ENCODE results near the gene DYNLT1. TPM values are rescaled to one million over a fixed set of nuclear protein-coding genes. Genes with fewer than 3 reads are reported as not detected.
A peak's percentile ranks its signal among the peaks of the same experiment; 100 is the strongest.

Gene DYNLT1
- total and polyA plus RNA-seq, 4 experiments from 2014 or later, result 78.8 to 105 (median 92.1) TPM

- Histone ChIP-seq H3K4me1 (ENCODE audit: insufficient read depth, low read length) (peaks cover 10% of the 10 kb centered on the region), H3K27ac (ENCODE audit: low read depth, low read length) (no peak overlapping the region), H3K4me3 (ENCODE audit: low read length in 2 of 2) (no peak overlapping the region), H3K27me3 (ENCODE audit: insufficient read depth, low read length) (no peaks in the 10 kb centered on the region), H3K9me3 (ENCODE audit: control insufficient read depth in 1 of 2, low read length in 2 of 2) (no peaks in the 10 kb centered on the region), H3K36me3 (ENCODE audit: insufficient read depth, low read length) (peaks cover 25% of the 10 kb centered on the region)
- CTCF ChIA-PET (ENCODE audit: partially characterized antibody), result interaction anchor here (1.5 kb wide), 1 partner anchor 26 kb away, joined by 4 read pairs; no protein-coding TSS in a partner anchor
- H3K9me3 Mint-ChIP-seq, result peaks cover 0 to 4% (median 0%) of the 10 kb centered on the region in 8 donors
- no peak for DNase-seq
- POLR2A ChIA-PET (ENCODE audit: partially characterized antibody), result no interaction called here
- intact Hi-C loops (cut with micrococcal nuclease), result no loop called here
- H3K36me3 Mint-ChIP-seq, result peaks cover 58 to 75% of the 10 kb centered on the region in 2 donors
- H3K27ac Mint-ChIP-seq, result peak overlapping the region in 2 of 7 donors; percentile 17 to 38
- no peaks in the 10 kb centered on the region for H3K27me3 Mint-ChIP-seq
- no peak overlapping the region for H3K4me3 Mint-ChIP-seq
- H3K4me1 Mint-ChIP-seq, result peaks cover 10 to 14% (median 12%) of the 10 kb centered on the region in 4 donors
These were observed 20.8 kb upstream of the DYNLT1 start for GRCh38 chr6:158665332-158665731.

DNA sequence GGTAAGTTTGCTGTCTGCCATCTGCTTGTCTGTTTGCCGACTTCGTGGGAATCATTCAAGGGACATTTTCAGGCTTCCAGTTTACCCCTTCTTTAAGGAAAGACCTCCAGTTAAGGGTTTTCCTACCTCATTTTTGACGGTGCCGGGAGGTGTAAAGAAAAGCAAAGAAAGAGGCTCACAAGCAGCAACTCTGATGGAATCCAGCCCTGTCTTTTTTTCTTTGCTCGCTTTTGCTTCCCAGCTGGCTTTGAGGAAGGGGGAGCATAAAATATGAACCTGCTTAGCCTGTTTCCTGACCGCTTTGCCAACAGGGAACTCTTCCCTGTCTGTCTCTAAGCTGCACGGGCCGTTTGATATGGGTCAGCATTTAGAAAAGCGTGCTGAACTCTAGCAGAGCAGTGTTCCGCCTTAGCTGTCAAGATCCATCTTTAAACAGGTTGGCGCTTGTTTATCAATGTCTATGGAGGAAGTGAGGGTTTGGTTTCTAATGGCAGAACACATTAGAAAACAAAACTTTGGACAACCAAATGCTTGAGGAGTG lies 19.2 kb upstream of the DYNLT1 start:
- H3K9me3 Mint-ChIP-seq, result peaks cover 0 to 4% (median 0%) of the 10 kb centered on the region in 8 donors
- peaks cover 25% of the 10 kb centered on the region for H3K36me3 ChIP-seq (ENCODE audit: insufficient read depth, low read length)
- ChIA-PET POLR2A (ENCODE audit: partially characterized antibody) (interaction anchor here (0.6 to 2.5 kb wide), 4 partner anchors 20 to 78 kb away, joined by 3 to 10 read pairs (median 3); partner anchors contain the start of gene DYNLT1), CTCF (ENCODE audit: partially characterized antibody) (interaction anchor here (0.6 to 7.5 kb wide), 3 partner anchors 16 to 26 kb away, joined by 3 to 220 read pairs (median 110); partner anchors contain the start of genes DYNLT1 and SYTL3)
- no peaks in the 10 kb centered on the region for H3K9me3 ChIP-seq (ENCODE audit: control insufficient read depth in 1 of 2, low read length in 2 of 2)
- intact Hi-C loops (cut with micrococcal nuclease), result no loop called here
- peaks cover 16% of the 10 kb centered on the region for H3K4me1 ChIP-seq (ENCODE audit: insufficient read depth, low read length)
- H3K27me3 Mint-ChIP-seq, result no peaks in the 10 kb centered on the region
- H3K27ac Mint-ChIP-seq, result peak overlapping the region in 1 of 7 donors; percentile 30
- H3K4me3 ChIP-seq (ENCODE audit: low read length in 2 of 2), result no peak overlapping the region
- no peak overlapping the region for H3K27ac ChIP-seq (ENCODE audit: low read depth, low read length)
- DNase-seq, result no peak
- peaks cover 13 to 24% (median 17%) of the 10 kb centered on the region in 4 donors for H3K4me1 Mint-ChIP-seq
- peaks cover 51 to 66% of the 10 kb centered on the region in 2 donors for H3K36me3 Mint-ChIP-seq
- no peak overlapping the region for H3K4me3 Mint-ChIP-seq
- H3K27me3 ChIP-seq (ENCODE audit: insufficient read depth, low read length), result no peaks in the 10 kb centered on the region

DNA sequence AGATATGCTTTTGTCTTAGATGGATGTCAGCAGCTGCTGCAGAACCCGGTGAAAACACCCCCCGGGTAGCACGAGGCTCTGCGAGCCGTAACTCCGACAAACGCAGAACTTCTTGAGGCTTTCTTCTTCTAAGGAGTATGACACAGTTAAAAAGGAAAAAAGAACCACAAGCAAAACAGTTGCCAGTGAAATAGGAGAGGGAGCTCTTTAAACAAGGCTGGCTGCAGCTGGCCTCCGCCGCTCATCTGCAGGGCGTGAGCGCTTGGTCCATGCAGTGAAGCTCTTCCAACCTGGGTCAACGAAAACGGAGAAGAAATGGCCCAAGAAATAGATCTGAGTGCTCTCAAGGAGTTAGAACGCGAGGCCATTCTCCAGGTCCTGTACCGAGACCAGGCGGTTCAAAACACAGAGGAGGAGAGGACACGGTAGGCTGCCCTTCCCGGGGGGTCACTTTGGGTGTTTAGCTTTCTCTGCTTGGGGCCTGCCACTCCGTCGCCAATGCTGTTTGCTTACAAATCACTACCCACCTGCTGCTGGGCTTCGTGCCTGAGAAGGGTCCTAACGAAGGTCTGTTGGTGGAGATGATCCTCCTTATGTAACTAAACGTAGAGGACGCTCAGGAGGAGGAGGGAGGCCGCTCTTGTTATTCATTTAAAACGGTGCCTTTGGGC lies 18.5 kb upstream of the DYNLT1 start:
- intact Hi-C loops (cut with micrococcal nuclease), result no loop called here
- Mint-ChIP-seq H3K4me1 (peaks cover 11 to 21% (median 16%) of the 10 kb centered on the region in 4 donors), H3K4me3 (no peak overlapping the region), H3K27me3 (no peaks in the 10 kb centered on the region), H3K27ac (peak overlapping the region in 1 of 7 donors; percentile 27), H3K36me3 (peaks cover 47 to 63% of the 10 kb centered on the region in 2 donors), H3K9me3 (peaks cover 0 to 4% (median 0%) of the 10 kb centered on the region in 8 donors)
- DNase-seq, result no peak
- Histone ChIP-seq H3K27me3 (ENCODE audit: insufficient read depth, low read length) (no peaks in the 10 kb centered on the region), H3K4me3 (ENCODE audit: low read length in 2 of 2) (no peak overlapping the region), H3K36me3 (ENCODE audit: insufficient read depth, low read length) (peaks cover 25% of the 10 kb centered on the region), H3K9me3 (ENCODE audit: control insufficient read depth in 1 of 2, low read length in 2 of 2) (no peaks in the 10 kb centered on the region), H3K4me1 (ENCODE audit: insufficient read depth, low read length) (peaks cover 16% of the 10 kb centered on the region), H3K27ac (ENCODE audit: low read depth, low read length) (no peak overlapping the region)
- CTCF ChIA-PET (ENCODE audit: partially characterized antibody), result interaction anchor here (0.6 to 7.5 kb wide), 4 partner anchors 15 to 27 kb away, joined by 3 to 220 read pairs (median 57); partner anchors contain the start of genes DYNLT1 and SYTL3
- POLR2A ChIA-PET (ENCODE audit: partially characterized antibody), result interaction anchor here (0.7 to 2.5 kb wide), 3 partner anchors 19 to 28 kb away, joined by 3 to 10 read pairs (median 3); partner anchors contain the start of gene DYNLT1

- CTCF ChIA-PET (ENCODE audit: partially characterized antibody), result interaction anchor here (1.1 to 7.5 kb wide), 5 partner anchors 10 to 34 kb away, joined by 4 to 220 read pairs (median 8); partner anchors contain the start of genes DYNLT1 and SYTL3
- H3K4me1 Mint-ChIP-seq, result peaks cover 11 to 22% (median 16%) of the 10 kb centered on the region in 4 donors
- Histone ChIP-seq H3K9me3 (ENCODE audit: control insufficient read depth in 1 of 2, low read length in 2 of 2) (no peaks in the 10 kb centered on the region), H3K27me3 (ENCODE audit: insufficient read depth, low read length) (no peaks in the 10 kb centered on the region), H3K27ac (ENCODE audit: low read depth, low read length) (no peak overlapping the region), H3K4me1 (ENCODE audit: insufficient read depth, low read length) (peaks cover 16% of the 10 kb centered on the region), H3K4me3 (ENCODE audit: low read length in 2 of 2) (no peak overlapping the region), H3K36me3 (ENCODE audit: insufficient read depth, low read length) (peaks cover 25% of the 10 kb centered on the region)
- no peaks in the 10 kb centered on the region for H3K27me3 Mint-ChIP-seq
- H3K9me3 Mint-ChIP-seq, result peaks cover 0 to 4% (median 0%) of the 10 kb centered on the region in 8 donors
- intact Hi-C loops (cut with micrococcal nuclease), result no loop called here
- H3K4me3 Mint-ChIP-seq, result no peak overlapping the region
- H3K36me3 Mint-ChIP-seq, result peaks cover 45 to 60% of the 10 kb centered on the region in 2 donors
- DNase-seq, result no peak
- POLR2A ChIA-PET (ENCODE audit: partially characterized antibody), result interaction anchor here (0.6 to 4.3 kb wide), 5 partner anchors 18 to 191 kb away, joined by 3 to 34 read pairs (median 3); partner anchors contain the start of gene DYNLT1
- H3K27ac Mint-ChIP-seq, result no peak overlapping the region
These were observed 18.0 kb upstream of the DYNLT1 start for GRCh38 chr6:158662607-158662953.

GRCh38 chr6:158661156-158661685 lies 16.7 kb upstream of the DYNLT1 start:
- H3K9me3 Mint-ChIP-seq, result peaks cover 0 to 2% (median 0%) of the 10 kb centered on the region in 8 donors
- POLR2A ChIA-PET (ENCODE audit: partially characterized antibody), result interaction anchor here (0.8 to 4.3 kb wide), 6 partner anchors 8 to 30 kb away, joined by 3 to 34 read pairs (median 12); partner anchors contain the start of gene DYNLT1
- CTCF ChIA-PET (ENCODE audit: partially characterized antibody), result interaction anchor here (1.0 to 7.5 kb wide), 13 partner anchors 9 to 441 kb away, joined by 3 to 220 read pairs (median 7); partner anchors contain the start of genes DYNLT1 and SYTL3
- H3K27me3 ChIP-seq (ENCODE audit: insufficient read depth, low read length), result no peaks in the 10 kb centered on the region
- H3K9me3 ChIP-seq (ENCODE audit: control insufficient read depth in 1 of 2, low read length in 2 of 2), result no peaks in the 10 kb centered on the region
- H3K4me3 Mint-ChIP-seq, result no peak overlapping the region
- H3K36me3 ChIP-seq (ENCODE audit: insufficient read depth, low read length), result peaks cover 21% of the 10 kb centered on the region
- intact Hi-C loops (cut with micrococcal nuclease), result no loop called here
- H3K27me3 Mint-ChIP-seq, result no peaks in the 10 kb centered on the region
- H3K4me1 ChIP-seq (ENCODE audit: insufficient read depth, low read length), result peaks cover 20% of the 10 kb centered on the region
- H3K36me3 Mint-ChIP-seq, result peaks cover 32 to 46% of the 10 kb centered on the region in 2 donors
- no peak for DNase-seq
- H3K27ac Mint-ChIP-seq, result peak overlapping the region in 3 of 7 donors; percentile 72 to 93 (median 85)
- H3K27ac ChIP-seq (ENCODE audit: low read depth, low read length), result no peak overlapping the region
- H3K4me3 ChIP-seq (ENCODE audit: low read length in 2 of 2), result no peak overlapping the region
- H3K4me1 Mint-ChIP-seq, result peaks cover 11 to 36% (median 22%) of the 10 kb centered on the region in 4 donors

DNA sequence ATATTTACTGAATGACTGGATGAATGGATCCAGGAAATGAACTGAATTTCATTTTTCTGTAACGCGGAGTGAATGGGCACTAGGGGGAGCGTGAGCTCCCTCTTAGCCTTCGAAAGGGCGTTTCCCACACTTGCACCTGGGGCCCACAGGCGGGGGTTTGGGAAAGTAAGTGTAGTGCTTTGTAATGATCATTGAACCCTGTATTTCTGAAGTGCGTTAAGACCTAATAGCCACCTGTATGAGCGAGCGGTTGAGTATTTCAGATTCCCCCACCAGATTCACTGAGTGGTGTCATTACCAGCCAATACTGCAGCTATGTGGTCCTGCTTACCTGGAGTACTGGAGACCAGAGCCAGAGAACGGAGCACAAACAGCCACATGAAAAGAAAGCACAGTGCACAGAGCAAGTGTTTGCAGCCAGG lies 15.8 kb upstream of the DYNLT1 start:
- POLR2A ChIA-PET (ENCODE audit: partially characterized antibody), result interaction anchor here (0.7 to 4.3 kb wide), 9 partner anchors 10 to 1063 kb away, joined by 3 to 34 read pairs (median 5); partner anchors contain the start of genes DYNLT1, RSPH3 and SYTL3
- CTCF ChIA-PET (ENCODE audit: partially characterized antibody), result interaction anchor here (0.6 to 7.5 kb wide), 28 partner anchors 9 to 816 kb away, joined by 3 to 220 read pairs (median 4); partner anchors contain the start of genes DYNLT1, SYTL3 and TMEM181
- intact Hi-C loops (cut with micrococcal nuclease), result loop anchor here (1.0 kb wide), 3 partner anchors 27 to 312 kb away; no protein-coding TSS in a partner anchor
- Histone ChIP-seq H3K27ac (ENCODE audit: low read depth, low read length) (no peak overlapping the region), H3K27me3 (ENCODE audit: insufficient read depth, low read length) (no peaks in the 10 kb centered on the region), H3K36me3 (ENCODE audit: insufficient read depth, low read length) (peaks cover 16% of the 10 kb centered on the region), H3K4me3 (ENCODE audit: low read length in 2 of 2) (no peak overlapping the region), H3K4me1 (ENCODE audit: insufficient read depth, low read length) (peaks cover 28% of the 10 kb centered on the region), H3K9me3 (ENCODE audit: control insufficient read depth in 1 of 2, low read length in 2 of 2) (no peaks in the 10 kb centered on the region)
- H3K9me3 Mint-ChIP-seq, result peaks cover 0 to 2% (median 0%) of the 10 kb centered on the region in 8 donors
- peak; percentile 61 to 70 (median 67) for DNase-seq
- H3K27me3 Mint-ChIP-seq, result no peaks in the 10 kb centered on the region
- H3K36me3 Mint-ChIP-seq, result peaks cover 33 to 38% of the 10 kb centered on the region in 2 donors
- peaks cover 20 to 44% (median 30%) of the 10 kb centered on the region in 4 donors for H3K4me1 Mint-ChIP-seq
- H3K4me3 Mint-ChIP-seq, result peak overlapping the region in 6 of 8 donors; percentile 35 to 62 (median 48)
- peak overlapping the region; percentile 35 to 93 (median 88) for H3K27ac Mint-ChIP-seq

All from CD4-positive, alpha-beta memory T cell (primary cell).